ENCODE data around the gene UTF1. TPM values are rescaled to one million over a fixed set of nuclear protein-coding genes. Genes with fewer than 3 reads are reported as not detected.

The UTF1 gene
- polyA plus RNA-seq, 1 experiment: not detected

DNA sequence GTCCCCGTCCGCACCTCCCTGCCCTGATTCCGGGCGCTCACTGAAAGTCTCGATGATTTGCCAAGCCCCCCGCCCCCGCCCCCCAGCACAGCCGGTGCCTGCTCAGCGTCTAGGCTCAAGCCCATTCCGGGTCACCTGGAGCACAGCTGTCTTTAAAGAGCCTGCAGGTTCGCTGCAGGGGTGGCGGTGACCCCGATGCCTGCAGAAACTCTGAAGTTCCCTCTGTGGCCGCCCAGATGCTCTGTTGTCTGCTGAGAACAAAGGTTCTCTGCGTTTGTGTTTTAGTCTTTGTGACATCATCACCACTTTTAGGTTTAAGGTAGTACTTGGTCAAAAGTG is 8.4 kb downstream of the UTF1 start:
- ChIA-PET POLR2A (no interaction called here), CTCF (no interaction called here)
- H3K4me3 ChIP-seq (ENCODE audit: low read depth, low read length): no peak overlapping the region
- H3K27me3 ChIP-seq (ENCODE audit: control insufficient read depth, insufficient read depth, low read length): peaks cover 23% of the 10 kb centered on the region
- no peaks in the 10 kb centered on the region for H3K36me3 ChIP-seq (ENCODE audit: control insufficient read depth, insufficient read depth, low read length)
- TF ChIP-seq, protein P1, sequence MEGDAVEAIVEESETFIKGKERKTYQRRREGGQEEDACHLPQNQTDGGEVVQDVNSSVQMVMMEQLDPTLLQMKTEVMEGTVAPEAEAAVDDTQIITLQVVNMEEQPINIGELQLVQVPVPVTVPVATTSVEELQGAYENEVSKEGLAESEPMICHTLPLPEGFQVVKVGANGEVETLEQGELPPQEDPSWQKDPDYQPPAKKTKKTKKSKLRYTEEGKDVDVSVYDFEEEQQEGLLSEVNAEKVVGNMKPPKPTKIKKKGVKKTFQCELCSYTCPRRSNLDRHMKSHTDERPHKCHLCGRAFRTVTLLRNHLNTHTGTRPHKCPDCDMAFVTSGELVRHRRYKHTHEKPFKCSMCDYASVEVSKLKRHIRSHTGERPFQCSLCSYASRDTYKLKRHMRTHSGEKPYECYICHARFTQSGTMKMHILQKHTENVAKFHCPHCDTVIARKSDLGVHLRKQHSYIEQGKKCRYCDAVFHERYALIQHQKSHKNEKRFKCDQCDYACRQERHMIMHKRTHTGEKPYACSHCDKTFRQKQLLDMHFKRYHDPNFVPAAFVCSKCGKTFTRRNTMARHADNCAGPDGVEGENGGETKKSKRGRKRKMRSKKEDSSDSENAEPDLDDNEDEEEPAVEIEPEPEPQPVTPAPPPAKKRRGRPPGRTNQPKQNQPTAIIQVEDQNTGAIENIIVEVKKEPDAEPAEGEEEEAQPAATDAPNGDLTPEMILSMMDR (IDR thresholded peaks at IDR 0.05; ENCODE audit: insufficient read depth, low read depth, low read length): no peak
- DNase-seq (ENCODE audit: low read depth): no peak

DNA sequence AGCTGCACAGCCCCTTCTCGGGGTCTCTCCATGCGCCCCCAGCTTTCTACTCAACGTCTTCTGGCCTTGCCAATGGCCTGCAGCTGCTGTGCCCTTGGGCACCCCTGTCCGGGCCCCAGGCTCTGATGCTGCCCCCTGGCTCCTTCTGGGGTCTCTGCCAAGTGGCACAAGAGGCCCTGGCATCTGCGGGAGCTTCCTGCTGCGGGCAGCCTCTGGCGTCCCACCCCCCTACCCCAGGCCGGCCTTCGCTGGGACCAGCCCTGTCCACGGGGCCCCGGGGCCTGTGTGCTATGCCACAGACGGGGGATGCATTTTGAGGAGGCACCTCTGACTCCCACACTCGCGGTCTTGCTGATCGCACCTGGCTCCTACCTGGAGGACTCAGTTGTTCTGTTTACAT is 10.0 kb downstream of the UTF1 start:
- TF ChIP-seq, protein P1 (IDR thresholded peaks at IDR 0.05; ENCODE audit: insufficient read depth, low read depth, low read length): no peak
- DNase-seq (ENCODE audit: low read depth): no peak
- H3K36me3 ChIP-seq (ENCODE audit: control insufficient read depth, insufficient read depth, low read length): no peaks in the 10 kb centered on the region
- H3K27me3 ChIP-seq (ENCODE audit: control insufficient read depth, insufficient read depth, low read length): peaks cover 22% of the 10 kb centered on the region
- POLR2A ChIA-PET: no interaction called here
- no peak overlapping the region for H3K4me3 ChIP-seq (ENCODE audit: low read depth, low read length)
- CTCF ChIA-PET: no interaction called here

DNA sequence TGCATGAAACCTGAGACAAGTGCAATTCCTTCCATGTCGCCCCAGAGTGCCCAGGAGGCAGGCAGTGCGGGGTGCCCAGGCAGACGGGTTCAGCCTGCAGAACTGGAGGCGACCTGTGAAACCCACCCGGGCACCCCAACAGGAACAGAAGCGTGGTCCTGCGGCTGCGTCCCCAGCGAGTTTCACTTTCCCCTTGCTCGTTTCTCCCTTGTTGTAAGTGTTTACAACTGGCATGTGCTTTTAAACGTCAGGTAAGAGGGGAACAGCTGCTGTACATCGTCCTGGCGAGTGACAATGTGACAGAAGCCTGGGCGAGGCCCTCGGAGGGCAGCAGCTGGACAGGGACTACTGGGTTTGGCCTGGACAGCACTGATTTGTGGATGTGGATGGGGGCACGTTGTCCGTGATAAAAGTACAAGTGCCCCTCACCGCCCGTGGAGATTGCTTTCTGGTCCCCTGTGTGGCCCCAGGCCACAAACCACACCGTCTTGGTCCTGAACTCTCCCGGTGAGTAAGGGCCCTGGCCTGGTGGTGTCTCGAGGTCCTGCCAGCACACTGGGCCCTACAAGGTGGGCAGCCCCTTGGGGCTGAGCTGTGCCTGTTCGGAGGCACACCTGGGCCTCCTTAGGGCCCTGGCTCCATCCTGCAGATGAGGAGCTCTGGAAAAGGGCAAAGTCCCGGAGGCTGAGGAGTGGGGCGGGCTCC is 11.6 kb downstream of the UTF1 start:
- Histone ChIP-seq H3K4me3 (ENCODE audit: low read depth, low read length) (no peak overlapping the region), H3K36me3 (ENCODE audit: control insufficient read depth, insufficient read depth, low read length) (no peaks in the 10 kb centered on the region), H3K27me3 (ENCODE audit: control insufficient read depth, insufficient read depth, low read length) (peaks cover 19% of the 10 kb centered on the region)
- CTCF ChIA-PET: interaction anchor here (1.0 kb wide), 1 partner anchor 16 kb away, joined by 3 read pairs; no protein-coding TSS in a partner anchor
- POLR2A ChIA-PET: no interaction called here
- TF ChIP-seq, protein P1 (IDR thresholded peaks at IDR 0.05; ENCODE audit: insufficient read depth, low read depth, low read length): no peak
- DNase-seq (ENCODE audit: low read depth): no peak

DNA sequence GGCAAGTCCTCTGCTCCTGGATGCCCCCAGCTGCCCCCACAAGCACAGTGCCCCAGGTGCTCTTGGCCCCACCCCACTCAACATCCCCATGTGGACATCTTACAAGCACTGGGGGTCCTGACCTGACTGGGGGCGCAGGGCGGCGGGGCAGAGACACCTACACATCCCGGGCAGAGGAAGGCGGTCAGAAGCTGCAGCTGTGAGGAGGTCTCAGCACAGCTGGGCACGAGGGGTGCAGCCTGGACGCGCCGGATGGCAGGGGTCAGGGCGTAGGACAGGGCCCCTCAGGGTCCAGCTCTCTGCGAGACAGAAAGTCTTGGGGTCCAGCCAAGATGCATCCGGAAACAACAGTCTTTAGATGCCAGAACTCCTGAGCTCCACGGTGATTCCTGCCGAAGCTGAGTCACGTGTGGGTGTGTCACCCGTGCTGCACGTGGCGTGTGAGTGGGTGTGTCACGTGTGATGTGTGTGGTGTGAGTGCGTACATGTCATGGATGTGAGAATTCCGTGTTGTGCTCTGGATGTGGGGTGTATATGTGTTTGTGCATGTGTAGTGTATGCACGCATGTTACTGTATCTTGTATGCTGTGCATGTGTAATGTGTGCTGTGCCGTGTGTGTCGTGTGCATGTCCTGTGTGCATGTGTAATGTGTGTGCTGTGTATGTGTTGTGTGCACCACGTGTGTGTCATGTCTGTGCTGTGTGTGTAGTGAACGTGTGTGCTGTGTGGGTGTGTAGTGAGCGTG is 12.8 kb downstream of the UTF1 start:
- TF ChIP-seq, protein P1 (IDR thresholded peaks at IDR 0.05; ENCODE audit: insufficient read depth, low read depth, low read length): no peak
- ChIA-PET CTCF (interaction anchor here (1.0 kb wide), 1 partner anchor 18 kb away, joined by 3 read pairs; no protein-coding TSS in a partner anchor), POLR2A (no interaction called here)
- H3K4me3 ChIP-seq (ENCODE audit: low read depth, low read length): no peak overlapping the region
- H3K27me3 ChIP-seq (ENCODE audit: control insufficient read depth, insufficient read depth, low read length): peaks cover 16% of the 10 kb centered on the region
- no peak for DNase-seq (ENCODE audit: low read depth)
- H3K36me3 ChIP-seq (ENCODE audit: control insufficient read depth, insufficient read depth, low read length): no peaks in the 10 kb centered on the region

DNA sequence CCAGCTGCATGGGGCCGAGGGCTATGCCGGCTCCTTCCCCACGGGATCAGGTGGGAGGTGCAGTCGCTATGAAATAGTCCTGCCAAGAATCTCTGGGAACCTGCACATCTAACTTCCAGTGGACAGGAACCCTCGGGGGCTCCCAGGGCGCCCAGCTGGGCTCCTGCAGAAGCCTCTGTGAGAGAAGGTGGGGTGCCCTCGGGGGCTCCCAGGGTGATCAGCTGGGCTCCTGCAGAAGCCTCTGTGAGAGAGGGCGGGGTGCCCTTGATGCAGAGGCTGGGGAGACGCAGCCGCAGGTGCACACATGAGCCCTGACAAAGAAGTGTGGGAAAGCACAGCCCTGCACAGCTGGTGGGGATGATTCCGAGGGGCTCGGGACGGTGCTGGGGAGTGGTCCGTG is 13.6 kb downstream of the UTF1 start:
- POLR2A ChIA-PET: no interaction called here
- DNase-seq (ENCODE audit: low read depth): no peak
- H3K36me3 ChIP-seq (ENCODE audit: control insufficient read depth, insufficient read depth, low read length): no peaks in the 10 kb centered on the region
- CTCF ChIA-PET: no interaction called here
- TF ChIP-seq, protein P1 (IDR thresholded peaks at IDR 0.05; ENCODE audit: insufficient read depth, low read depth, low read length): no peak
- H3K27me3 ChIP-seq (ENCODE audit: control insufficient read depth, insufficient read depth, low read length): peaks cover 11% of the 10 kb centered on the region
- H3K4me3 ChIP-seq (ENCODE audit: low read depth, low read length): no peak overlapping the region
